Hippocampal formation (tissue), 2 donors: ENCODE measurements around the gene HSFX4.
"Not testable (repeated sequence)": the region's sequence is repeated elsewhere in the genome, so short reads cannot be mapped to it uniquely, and the experiment has no call there.

Source experiments
- DNase-seq, 2 donors: peaks; one replicate each; lab custom pipeline; 2025; lab: John Stamatoyannopoulos, UW

Gene HSFX4

GRCh38 chrX:149929400-149929799 lies at the start of gene HSFX4:
Gene HSFX4 (plus strand): TSS chrX:149929573. CDS start chrX:149929645, 72 bp downstream.
- DNase-seq = not testable (repeated sequence)

- DNase-seq = no peak
These were observed 48.2 kb upstream of the HSFX4 start, which contains the start of gene MAGEA8 for GRCh38 chrX:149881081-149881711. Gene MAGEA8 (plus strand): TSS chrX:149881183. CDS start chrX:149884273, 3,090 bp downstream.

- DNase-seq = not testable (repeated sequence)
These were observed 38.5 kb upstream of the HSFX4 start for GRCh38 chrX:149890828-149891227.

GRCh38 chrX:149898554-149898953 lies 30.8 kb upstream of the HSFX4 start:
- DNase-seq = no peak

DNA sequence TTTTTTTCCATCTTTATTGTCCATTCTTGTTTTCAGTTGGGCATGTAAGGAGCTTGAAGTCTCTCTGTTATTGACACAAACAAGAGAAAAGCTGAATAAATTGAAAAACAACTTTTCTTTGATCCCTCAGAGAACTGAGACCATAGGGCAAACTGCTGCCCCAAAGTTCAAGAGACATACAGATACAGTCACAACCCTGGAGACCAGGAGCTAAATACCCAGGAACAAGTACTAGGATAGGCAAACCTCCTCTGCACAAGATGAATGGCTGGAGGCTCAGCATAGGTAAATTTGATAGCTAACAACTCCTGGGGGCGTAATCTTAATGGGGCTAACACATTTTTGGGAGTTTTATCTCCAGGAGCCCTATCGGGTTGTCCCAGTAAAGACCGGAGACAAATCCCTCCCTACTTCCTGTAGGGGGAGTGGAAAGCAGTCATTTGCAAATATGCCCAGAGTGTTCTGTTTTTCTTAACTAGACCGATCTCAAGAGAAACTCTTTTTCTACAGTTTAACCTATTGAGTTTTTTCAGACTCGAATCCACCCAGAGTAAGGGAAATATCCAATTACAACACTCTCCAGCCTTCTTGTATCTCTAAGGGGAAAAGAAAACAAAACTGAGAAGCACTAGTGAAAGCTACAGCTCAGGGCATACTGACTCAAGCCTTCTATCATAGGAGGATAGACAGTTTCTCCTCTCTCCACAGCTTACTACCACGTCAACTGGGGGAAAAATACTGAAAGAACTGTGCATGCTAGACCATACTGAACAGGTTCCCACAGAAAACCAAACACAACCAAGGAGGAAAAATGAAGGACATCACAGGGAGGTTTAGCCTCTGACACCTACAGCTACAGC lies 25.3 kb upstream of the HSFX4 start:
- no peak for DNase-seq

DNA sequence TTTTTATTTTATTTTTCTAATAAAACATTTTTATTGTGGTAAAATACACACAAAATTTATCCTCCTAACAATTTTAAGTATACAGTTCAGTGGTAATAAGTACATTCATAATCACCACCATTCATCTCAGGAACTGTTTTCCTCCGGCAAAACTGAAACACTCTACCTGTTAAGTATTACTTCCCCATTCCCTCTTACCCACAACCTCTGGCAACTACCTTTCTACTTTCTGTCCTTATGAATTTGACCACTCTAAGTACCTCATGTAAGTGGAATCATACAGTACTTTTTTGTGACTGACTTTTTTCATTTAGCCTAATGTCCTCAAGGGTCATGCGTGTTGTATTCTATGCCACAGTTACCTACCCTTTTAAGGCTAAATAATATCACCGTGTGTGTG lies 21.1 kb upstream of the HSFX4 start:
- no peak for DNase-seq

DNA sequence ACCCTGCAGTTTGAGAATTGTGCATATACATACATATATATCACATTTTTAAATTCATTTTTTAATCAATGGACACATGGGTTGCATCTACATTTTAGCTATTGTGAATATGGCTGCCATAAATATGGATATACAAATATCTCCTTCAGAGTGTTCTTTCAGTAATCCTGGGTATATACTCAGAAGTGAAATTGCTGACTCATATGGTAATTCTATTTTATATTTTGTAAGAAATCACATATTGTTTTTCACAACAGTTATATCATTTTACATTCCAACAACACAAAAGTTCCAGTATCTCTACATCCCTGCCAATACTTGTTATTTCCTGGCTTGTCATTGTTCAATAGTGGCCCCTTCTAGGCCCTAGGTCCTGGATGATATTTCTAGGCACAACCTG lies 20.6 kb upstream of the HSFX4 start:
- DNase-seq = no peak

DNA sequence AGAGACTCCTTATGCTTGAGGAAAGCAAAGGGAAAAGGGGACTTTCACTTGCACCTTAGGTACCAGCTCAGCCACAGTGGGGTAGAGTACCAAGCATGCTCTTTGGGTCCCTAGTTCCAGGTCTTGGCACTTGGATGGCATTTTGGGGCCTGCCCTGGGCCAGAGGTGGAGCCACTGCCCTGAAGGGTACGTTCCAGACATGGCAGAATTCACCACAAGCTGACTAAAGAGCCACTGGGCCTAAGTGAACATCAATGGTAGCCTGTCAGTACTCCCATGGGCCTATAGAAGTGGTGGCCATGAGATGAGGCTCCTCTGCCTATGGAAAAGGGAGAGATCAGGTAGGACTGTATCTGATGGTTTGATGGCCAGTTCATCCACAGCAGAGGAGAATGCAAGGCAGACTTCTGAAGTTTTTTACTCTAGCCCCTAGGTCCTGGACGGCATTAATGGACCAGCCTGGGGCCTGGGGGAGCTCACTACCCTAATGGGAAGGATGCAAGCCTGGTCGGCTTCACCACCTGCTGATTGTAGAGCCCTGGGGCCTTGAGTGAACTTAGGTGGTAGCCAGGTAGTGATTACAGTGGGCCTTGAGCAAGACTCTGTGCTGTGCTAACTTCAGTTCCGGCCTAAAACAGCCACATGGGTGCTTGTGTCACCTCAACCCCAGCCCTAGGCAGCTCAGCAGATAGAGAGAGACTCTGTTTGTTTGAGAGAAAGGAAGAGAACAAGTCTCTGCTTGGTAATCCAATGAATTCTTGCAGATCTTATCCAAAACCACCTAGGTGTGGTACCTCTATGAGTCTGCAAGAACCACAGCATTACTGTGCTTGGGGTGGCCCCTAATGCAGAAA lies 19.8 kb upstream of the HSFX4 start:
- no peak for DNase-seq

GRCh38 chrX:149910178-149910695 lies 19.1 kb upstream of the HSFX4 start:
- DNase-seq = no peak

GRCh38 chrX:149916745-149917392 lies 12.5 kb upstream of the HSFX4 start:
- DNase-seq = no peak

- DNase-seq = not testable (repeated sequence)
These were observed 5.5 kb upstream of the HSFX4 start for GRCh38 chrX:149923836-149924235.

GRCh38 chrX:149924434-149924833 lies 4.9 kb upstream of the HSFX4 start:
- DNase-seq = not testable (repeated sequence)

- not testable (repeated sequence) for DNase-seq
These were observed 2.0 kb upstream of the HSFX4 start for GRCh38 chrX:149927245-149927963.

DNA sequence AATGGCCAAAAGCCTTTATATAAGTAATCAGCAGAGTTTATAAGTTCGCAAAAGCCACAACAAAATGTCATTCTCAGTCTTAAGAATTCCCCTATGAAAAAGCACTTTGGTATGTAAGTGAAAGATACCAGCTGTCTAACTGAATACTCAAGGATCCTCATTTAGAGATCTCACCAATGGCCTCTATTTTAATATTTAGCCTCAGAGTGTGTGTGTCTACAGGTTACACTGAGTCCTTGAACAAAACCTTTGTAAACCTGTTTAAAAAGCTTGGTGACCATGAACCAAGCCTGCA lies 1.5 kb upstream of the HSFX4 start:
- DNase-seq = not testable (repeated sequence)

- not testable (repeated sequence) for DNase-seq
These were observed 738 bp upstream of the HSFX4 start for GRCh38 chrX:149928635-149929034.

DNA sequence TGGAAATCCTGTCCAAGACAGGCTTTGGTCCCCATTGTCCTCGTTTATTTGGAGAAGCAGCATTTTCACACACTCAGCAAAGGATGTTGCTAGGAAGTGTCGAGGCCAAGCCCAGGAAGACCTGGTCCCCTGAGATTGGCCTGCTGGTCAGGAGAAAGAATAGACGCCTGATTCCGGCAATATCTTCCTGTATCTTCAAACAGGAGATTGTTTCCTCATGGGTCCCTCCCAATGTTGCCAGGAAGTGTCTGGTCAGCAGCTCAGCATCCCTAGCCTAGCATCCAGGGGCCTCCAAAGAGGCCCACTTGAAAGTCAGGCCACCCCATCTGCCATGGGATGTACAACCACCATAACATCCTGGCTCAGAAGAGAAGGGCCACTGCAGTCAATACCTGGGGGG lies 2.0 kb downstream of the HSFX4 start:
- DNase-seq = not testable (repeated sequence)

DNA sequence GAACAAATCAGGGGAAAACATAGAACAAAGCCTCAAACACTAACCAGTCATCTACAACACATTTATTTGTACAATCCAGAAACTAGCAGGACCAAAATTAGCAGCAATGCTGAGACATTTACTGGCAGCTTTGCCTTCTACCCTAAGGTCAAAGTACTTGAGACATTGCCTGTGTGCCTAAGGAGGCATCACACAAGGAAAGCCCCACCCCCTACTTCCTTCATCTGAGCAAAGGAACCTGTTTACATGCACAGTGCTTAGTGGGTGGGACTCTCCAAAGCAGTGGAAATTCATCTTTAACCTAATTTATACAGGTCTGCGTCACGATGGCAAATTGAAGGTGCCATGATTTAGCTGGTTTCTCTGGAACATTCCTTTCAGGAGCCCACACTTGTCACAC lies 2.8 kb downstream of the HSFX4 start:
- DNase-seq = not testable (repeated sequence)

DNA sequence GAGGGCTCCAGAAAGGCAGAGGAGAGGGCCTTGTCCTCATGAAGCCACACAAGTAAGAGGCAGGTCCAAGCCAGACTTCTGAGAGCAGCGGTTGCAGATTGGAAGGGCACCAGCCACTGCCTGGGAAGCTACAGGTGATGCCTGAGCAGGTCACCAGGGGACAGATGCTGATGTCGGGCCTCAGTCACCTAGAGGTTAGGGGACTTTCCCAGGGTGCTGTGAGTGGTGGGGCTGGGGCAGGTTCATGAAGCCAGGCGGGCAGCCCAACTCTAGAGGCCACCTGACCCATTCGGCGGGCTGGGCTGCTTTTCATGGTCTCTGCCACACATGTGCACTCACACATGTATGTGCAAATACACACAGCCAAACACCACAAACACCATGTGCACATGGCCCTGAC lies 3.6 kb downstream of the HSFX4 start:
- DNase-seq = not testable (repeated sequence)

- DNase-seq = not testable (repeated sequence)
These were observed 4.2 kb downstream of the HSFX4 start for GRCh38 chrX:149933547-149933946.

GRCh38 chrX:149937328-149937727 lies 8.0 kb downstream of the HSFX4 start:
- not testable (repeated sequence) for DNase-seq

DNA sequence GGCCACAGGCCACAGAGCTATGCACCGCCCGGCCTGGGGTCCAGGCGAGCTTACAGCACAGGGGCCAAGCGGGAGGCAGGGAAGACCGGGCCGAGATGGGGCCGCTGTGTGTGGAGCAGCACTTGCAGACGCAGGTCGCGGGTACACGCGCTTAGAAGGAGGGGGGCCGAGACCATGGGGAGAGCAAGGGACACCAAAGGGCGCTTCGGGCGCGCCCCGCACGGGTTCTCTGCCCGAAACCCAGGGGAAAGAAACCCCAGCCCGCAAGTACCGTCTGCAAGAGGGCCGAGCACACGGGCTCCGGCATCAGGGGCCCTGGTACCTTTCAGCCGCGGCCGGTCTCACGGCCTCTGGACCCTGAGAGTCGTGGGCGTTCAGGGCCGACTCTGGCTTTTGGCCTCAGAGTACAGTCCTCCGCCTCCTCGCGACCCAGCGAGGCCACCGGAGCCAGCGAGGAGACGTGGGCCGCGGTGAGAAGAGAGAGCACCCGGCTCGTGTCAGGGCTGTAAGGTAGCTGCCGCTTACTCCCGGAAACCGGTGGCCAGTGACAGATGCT lies 8.6 kb downstream of the HSFX4 start:
- DNase-seq = no peak
